ENCODE results near the gene FNDC1. TPM values are rescaled to one million over a fixed set of nuclear protein-coding genes. Genes with fewer than 3 reads are reported as not detected.

FNDC1 gene
- total and polyA plus RNA-seq, 4 donors, result 0.06 to 8.6 (median 0.31) TPM

- DNase-seq, result no peak
- H3K4me3 ChIP-seq, result no peak overlapping the region
These were observed 64.3 kb downstream of the FNDC1 start for GRCh38 chr6:159233365-159234101.

GRCh38 chr6:159234102-159234553, 64.9 kb downstream of the FNDC1 start:
- Histone ChIP-seq H3K27ac (ENCODE audit: low read depth in 1 of 2, low read length in 1 of 2) (no peak overlapping the region), H3K9me3 (ENCODE audit: control insufficient read depth in 4 of 4, insufficient read depth in 3 of 4, low read length in 3 of 4) (peaks cover 0 to 2% (median 0%) of the 10 kb centered on the region in 4 donors), H3K36me3 (ENCODE audit: control insufficient read depth in 4 of 4, insufficient read depth in 4 of 4, low read length in 4 of 4) (no peaks in the 10 kb centered on the region), H3K4me3 (no peak overlapping the region), H3K4me1 (ENCODE audit: control insufficient read depth in 5 of 5, insufficient read depth in 5 of 5, low read length in 5 of 5) (peaks cover 0 to 8% (median 2%) of the 10 kb centered on the region in 5 donors), H3K9ac (ENCODE audit: insufficient read depth in 1 of 2, low read length in 2 of 2) (no peak overlapping the region), H3K27me3 (ENCODE audit: control insufficient read depth in 3 of 3, insufficient read depth in 3 of 3, low read length in 2 of 3) (peaks cover 12 to 53% (median 27%) of the 10 kb centered on the region in 3 donors)
- ATAC-seq (ENCODE audit: insufficient read depth, low FRiP score), result no peak
- WGBS, 2 donors, result 19% methylated on average over 17 to 26 of the region's 26 CpGs
- no peak for DNase-seq
- TF ChIP-seq CTCF (IDR thresholded peaks at IDR 0.05; ENCODE audit: control extremely low read depth, extremely low read depth), result no peak

More at GRCh38 chr6:159233365-159234101, 64.3 kb downstream of the FNDC1 start:
- Histone ChIP-seq H3K36me3 (ENCODE audit: control insufficient read depth in 4 of 4, insufficient read depth in 4 of 4, low read length in 4 of 4) (no peaks in the 10 kb centered on the region), H3K27ac (ENCODE audit: low read depth in 1 of 2, low read length in 1 of 2) (no peak overlapping the region), H3K9ac (ENCODE audit: insufficient read depth in 1 of 2, low read length in 2 of 2) (no peak overlapping the region), H3K9me3 (ENCODE audit: control insufficient read depth in 4 of 4, insufficient read depth in 3 of 4, low read length in 3 of 4) (peaks cover 0 to 2% (median 0%) of the 10 kb centered on the region in 4 donors), H3K4me1 (ENCODE audit: control insufficient read depth in 5 of 5, insufficient read depth in 5 of 5, low read length in 5 of 5) (peaks cover 0 to 8% (median 2%) of the 10 kb centered on the region in 5 donors), H3K27me3 (ENCODE audit: control insufficient read depth in 3 of 3, insufficient read depth in 3 of 3, low read length in 2 of 3) (peaks cover 12 to 53% (median 27%) of the 10 kb centered on the region in 3 donors)
- WGBS, 2 donors, result 19% methylated on average over 50 to 66 of the region's 66 CpGs
- ATAC-seq (ENCODE audit: insufficient read depth, low FRiP score), result no peak
- TF ChIP-seq CTCF (IDR thresholded peaks at IDR 0.05; ENCODE audit: control extremely low read depth, extremely low read depth), result no peak

- DNase-seq, result no peak
- H3K9ac ChIP-seq (ENCODE audit: insufficient read depth in 1 of 2, low read length in 2 of 2), result no peak overlapping the region
- 79 to 84% methylated on average over 9 of the region's 9 CpGs for WGBS, 2 donors
These were observed 69.8 kb downstream of the FNDC1 start for GRCh38 chr6:159238920-159239558.

More at GRCh38 chr6:159238920-159239558, 69.8 kb downstream of the FNDC1 start:
- Histone ChIP-seq H3K4me1 (ENCODE audit: control insufficient read depth in 5 of 5, insufficient read depth in 5 of 5, low read length in 5 of 5) (peaks cover 0 to 1% (median 0%) of the 10 kb centered on the region in 5 donors), H3K27ac (ENCODE audit: low read depth in 1 of 2, low read length in 1 of 2) (no peak overlapping the region), H3K27me3 (ENCODE audit: control insufficient read depth in 3 of 3, insufficient read depth in 3 of 3, low read length in 2 of 3) (peaks cover 8 to 31% (median 21%) of the 10 kb centered on the region in 3 donors), H3K36me3 (ENCODE audit: control insufficient read depth in 4 of 4, insufficient read depth in 4 of 4, low read length in 4 of 4) (no peaks in the 10 kb centered on the region), H3K9me3 (ENCODE audit: control insufficient read depth in 4 of 4, insufficient read depth in 3 of 4, low read length in 3 of 4) (peaks cover 0 to 2% (median 0%) of the 10 kb centered on the region in 4 donors), H3K4me3 (no peak overlapping the region)
- TF ChIP-seq CTCF (IDR thresholded peaks at IDR 0.05; ENCODE audit: control extremely low read depth, extremely low read depth), result no peak
- ATAC-seq (ENCODE audit: insufficient read depth, low FRiP score), result no peak

Data from lung (tissue), 12 donors.